Trophoblast cell (in vitro differentiated cells and primary cell): Measurements from ENCODE around the gene SPRED2. TPM values are rescaled to one million over a fixed set of nuclear protein-coding genes. Genes with fewer than 3 reads are reported as not detected.

Experiments used
- DNase-seq, 2 donors: peaks; one replicate each; pipeline ENCODE4 v3.0.0-alpha.2; 2016
- H2AFZ ChIP-seq: 2 replicates; pipeline ENCODE4 v1.6.1; 2013; ENCODE audit warnings: low read length, moderate library complexity, mild to moderate bottlenecking; ENCODE audit not compliant: insufficient read depth, poor library complexity
- H2AK5ac ChIP-seq: 2 replicates; pipeline ENCODE4 v1.6.1; 2013; ENCODE audit warnings: mild to moderate bottlenecking, low read length
- H2BK120ac ChIP-seq: 2 replicates; pipeline ENCODE4 v1.6.1; 2013; ENCODE audit warnings: low read length, mild to moderate bottlenecking, moderate library complexity; ENCODE audit not compliant: insufficient read depth, poor library complexity
- H2BK12ac ChIP-seq: 2 replicates; pipeline ENCODE4 v1.6.1; 2013; ENCODE audit warnings: mild to moderate bottlenecking, low read length, moderate library complexity
- H2BK5ac ChIP-seq: 2 replicates; pipeline ENCODE4 v1.6.1; 2013; ENCODE audit warnings: low read length, low read depth, moderate library complexity, mild to moderate bottlenecking; ENCODE audit not compliant: poor library complexity
- H3K14ac ChIP-seq: 2 replicates; pipeline ENCODE4 v1.6.1; 2013; ENCODE audit warnings: mild to moderate bottlenecking, low read length
- H3K18ac ChIP-seq: 2 replicates; pipeline ENCODE4 v1.6.1; 2013; ENCODE audit warnings: mild to moderate bottlenecking, low read length
- H3K23ac ChIP-seq: 2 replicates; pipeline ENCODE4 v1.6.1; 2013; ENCODE audit warnings: low read length
- H3K27ac ChIP-seq: 2 replicates; pipeline ENCODE4 v1.5.1; 2013; ENCODE audit warnings: low read depth, mild to moderate bottlenecking, inconsistent platforms, low read length, moderate library complexity
- H3K27me3 ChIP-seq: 2 replicates; pipeline ENCODE4 v1.6.1; 2013; ENCODE audit warnings: inconsistent platforms, mild to moderate bottlenecking, low read length, moderate library complexity; ENCODE audit not compliant: insufficient read depth
- H3K36me3 ChIP-seq, 2 experiments: 1 replicate in 1 of 2; 2 replicates in 1 of 2; pipeline ENCODE4 v1.6.1; 2013; ENCODE audit warnings: low read length in 2 of 2, mild to moderate bottlenecking in 2 of 2, moderate library complexity in 1 of 2; ENCODE audit not compliant: insufficient read depth in 2 of 2, control insufficient read depth in 1 of 2
- H3K4ac ChIP-seq: 2 replicates; pipeline ENCODE4 v1.6.1; 2013; ENCODE audit warnings: low read depth, mild to moderate bottlenecking, low read length, moderate library complexity
- H3K4me1 ChIP-seq, 2 experiments: 1 replicate in 1 of 2; 2 replicates in 1 of 2; pipeline ENCODE4 v1.6.1; 2013; ENCODE audit warnings: low read length in 2 of 2, mild to moderate bottlenecking in 2 of 2, moderate library complexity in 1 of 2; ENCODE audit not compliant: insufficient read depth in 2 of 2, control insufficient read depth in 1 of 2
- H3K4me2 ChIP-seq: 2 replicates; pipeline ENCODE4 v1.6.1; 2013; ENCODE audit warnings: inconsistent platforms, mild to moderate bottlenecking, low read length, moderate library complexity
- H3K4me3 ChIP-seq: 2 replicates; pipeline ENCODE4 v1.5.1; 2013; ENCODE audit warnings: mild to moderate bottlenecking, low read depth, low read length, inconsistent platforms
- H3K79me1 ChIP-seq: one replicate; pipeline ENCODE4 v1.6.1; 2013; ENCODE audit warnings: low read length
- H3K79me2 ChIP-seq: 2 replicates; pipeline ENCODE4 v1.6.1; 2013; ENCODE audit warnings: low read length, mild to moderate bottlenecking; ENCODE audit not compliant: control insufficient read depth, insufficient read depth, poor library complexity
- H3K9ac ChIP-seq: 2 replicates; pipeline ENCODE4 v1.6.1; 2013; ENCODE audit warnings: mild to moderate bottlenecking, low read length
- H3K9me3 ChIP-seq: 2 replicates; pipeline ENCODE4 v1.6.1; 2013; ENCODE audit warnings: low read depth, mild to moderate bottlenecking, control low read depth, inconsistent platforms, low read length; ENCODE audit not compliant: insufficient read depth
- H4K12ac ChIP-seq: 2 replicates; pipeline ENCODE4 v1.6.1; 2013; ENCODE audit warnings: low read depth, mild to moderate bottlenecking, low read length, moderate library complexity
- H4K8ac ChIP-seq: 2 replicates; pipeline ENCODE4 v1.6.1; 2013; ENCODE audit warnings: low read depth, mild to moderate bottlenecking, low read length, moderate library complexity
- H4K91ac ChIP-seq: one replicate; pipeline ENCODE4 v1.6.1; 2013; ENCODE audit warnings: low read depth, mild to moderate bottlenecking, low read length, moderate library complexity
- WGBS: extraction: QIAGEN DNeasy Blood & Tissue Kit; methylation state at CpG from one replicate; pipeline ENCODE4 v1.1.7; 2013; ENCODE audit warnings: missing lambda C conversion rate; ENCODE audit not compliant: insufficient read length, insufficient coverage; ENCODE audit errors: extremely low coverage; 5-methylcytosine and 5-hydroxymethylcytosine counted together
- polyA plus RNA-seq: library from polyadenylated mRNA; stranded (reverse); fragments of 200-250 nt; gene quantifications from 2 replicates; pipeline ENCODE4 v1.2.3, GENCODE V29; 2013

Gene SPRED2, protein sequence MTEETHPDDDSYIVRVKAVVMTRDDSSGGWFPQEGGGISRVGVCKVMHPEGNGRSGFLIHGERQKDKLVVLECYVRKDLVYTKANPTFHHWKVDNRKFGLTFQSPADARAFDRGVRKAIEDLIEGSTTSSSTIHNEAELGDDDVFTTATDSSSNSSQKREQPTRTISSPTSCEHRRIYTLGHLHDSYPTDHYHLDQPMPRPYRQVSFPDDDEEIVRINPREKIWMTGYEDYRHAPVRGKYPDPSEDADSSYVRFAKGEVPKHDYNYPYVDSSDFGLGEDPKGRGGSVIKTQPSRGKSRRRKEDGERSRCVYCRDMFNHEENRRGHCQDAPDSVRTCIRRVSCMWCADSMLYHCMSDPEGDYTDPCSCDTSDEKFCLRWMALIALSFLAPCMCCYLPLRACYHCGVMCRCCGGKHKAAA
- 12.0 and 12.8 TPM in 2 replicates for polyA plus RNA-seq

GRCh38 chr2:65432227-65433190 lies at the start of gene SPRED2:
TSS of gene SPRED2 (minus strand) at chr2:65432599. CDS start at chr2:65431987, 612 bp downstream.
- no peak within 1 kb of the TSS for H2BK5ac ChIP-seq
- H3K36me3 ChIP-seq = no peaks in the 10 kb centered on the region
- H3K23ac ChIP-seq = no peak within 1 kb of the TSS
- H4K91ac ChIP-seq = peak within 1 kb of the TSS; percentile 53
- peak within 1 kb of the TSS; percentile 88 for H3K4me3 ChIP-seq
- H4K12ac ChIP-seq = peak within 1 kb of the TSS; percentile 6
- peak within 1 kb of the TSS; percentile 14 for H3K4ac ChIP-seq
- H2AFZ ChIP-seq = peak within 1 kb of the TSS; percentile 43
- H2AK5ac ChIP-seq = no peak within 1 kb of the TSS
- peak; percentile 93 to 95 for DNase-seq
- H3K4me1 ChIP-seq = peaks cover 8 to 10% of the 10 kb centered on the region in 2 experiments
- peaks cover 2% of the 10 kb centered on the region for H3K79me2 ChIP-seq
- no CpG with 5 or more reads among the region's 68 CpGs for WGBS
- peak within 1 kb of the TSS; percentile 96 for H3K4me2 ChIP-seq
- H3K27me3 ChIP-seq = peaks cover 2% of the 10 kb centered on the region
- no peaks in the 10 kb centered on the region for H3K9me3 ChIP-seq
- peak within 1 kb of the TSS; percentile 22 for H3K14ac ChIP-seq
- H3K27ac ChIP-seq = no peak within 1 kb of the TSS
- peak within 1 kb of the TSS; percentile 48 for H3K9ac ChIP-seq
- H2BK120ac ChIP-seq = peak within 1 kb of the TSS; percentile 4
- H2BK12ac ChIP-seq = no peak within 1 kb of the TSS
- peak within 1 kb of the TSS; percentile 56 for H3K18ac ChIP-seq
- H4K8ac ChIP-seq = peak within 1 kb of the TSS; percentile 39
- H3K79me1 ChIP-seq = peaks cover 10% of the 10 kb centered on the region

- H4K12ac ChIP-seq = no peak overlapping the region
- H2AK5ac ChIP-seq = no peak overlapping the region
- H3K27ac ChIP-seq = no peak overlapping the region
- no peak overlapping the region for H4K8ac ChIP-seq
- H3K9ac ChIP-seq = no peak overlapping the region
- H2BK120ac ChIP-seq = no peak overlapping the region
- H3K18ac ChIP-seq = no peak overlapping the region
- WGBS = no CpG with 5 or more reads among the region's 2 CpGs
- H3K79me2 ChIP-seq = no peaks in the 10 kb centered on the region
- no peak overlapping the region for H3K23ac ChIP-seq
- H3K36me3 ChIP-seq = no peaks in the 10 kb centered on the region
- H4K91ac ChIP-seq = no peak overlapping the region
- H3K79me1 ChIP-seq = no peaks in the 10 kb centered on the region
- no peak overlapping the region for H3K4ac ChIP-seq
- H2BK12ac ChIP-seq = no peak overlapping the region
- H2BK5ac ChIP-seq = no peak overlapping the region
- H3K4me3 ChIP-seq = no peak overlapping the region
- H3K4me2 ChIP-seq = no peak overlapping the region
- no peaks in the 10 kb centered on the region for H3K27me3 ChIP-seq
- no peak overlapping the region for H3K14ac ChIP-seq
- DNase-seq = no peak
- no peak overlapping the region for H2AFZ ChIP-seq
- peaks cover 4 to 6% of the 10 kb centered on the region in 2 experiments for H3K4me1 ChIP-seq
- no peaks in the 10 kb centered on the region for H3K9me3 ChIP-seq
These were observed 49.6 kb upstream of the SPRED2 start for GRCh38 chr2:65481961-65482360.

DNA sequence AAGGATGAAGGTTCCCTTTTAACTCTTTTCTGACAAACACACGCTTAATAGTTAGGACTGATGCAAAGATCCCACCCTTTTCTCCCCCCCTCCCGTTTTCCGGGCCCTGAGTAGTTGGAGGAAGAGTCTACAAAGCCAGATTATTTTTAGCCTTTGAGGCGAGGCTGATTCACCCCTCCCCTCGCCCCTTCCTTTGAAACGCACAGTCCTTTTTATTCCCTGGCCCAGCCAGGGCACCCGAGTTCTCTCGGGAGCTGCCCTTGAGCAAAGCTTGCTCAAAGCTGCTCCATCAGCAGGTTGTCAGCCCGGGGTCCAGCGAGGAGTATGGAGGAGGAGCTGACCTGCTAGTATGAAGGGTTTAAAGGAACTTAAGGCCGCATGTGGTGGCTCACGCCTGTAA lies 47.1 kb upstream of the SPRED2 start:
- no peak overlapping the region for H3K23ac ChIP-seq
- H3K79me1 ChIP-seq = no peaks in the 10 kb centered on the region
- H3K9ac ChIP-seq = no peak overlapping the region
- no peaks in the 10 kb centered on the region for H3K27me3 ChIP-seq
- H3K79me2 ChIP-seq = no peaks in the 10 kb centered on the region
- WGBS = no CpG with 5 or more reads among the region's 12 CpGs
- no peak overlapping the region for H4K8ac ChIP-seq
- no peak overlapping the region for H2AFZ ChIP-seq
- H3K9me3 ChIP-seq = peaks cover 2% of the 10 kb centered on the region
- no peak overlapping the region for H2AK5ac ChIP-seq
- H3K4ac ChIP-seq = no peak overlapping the region
- H2BK12ac ChIP-seq = no peak overlapping the region
- no peak overlapping the region for H3K18ac ChIP-seq
- no peak overlapping the region for H3K4me2 ChIP-seq
- H4K91ac ChIP-seq = no peak overlapping the region
- no peak overlapping the region for H4K12ac ChIP-seq
- H2BK5ac ChIP-seq = no peak overlapping the region
- no peak for DNase-seq
- peaks cover 4 to 6% of the 10 kb centered on the region in 2 experiments for H3K4me1 ChIP-seq
- no peaks in the 10 kb centered on the region for H3K36me3 ChIP-seq
- H3K27ac ChIP-seq = no peak overlapping the region
- H2BK120ac ChIP-seq = no peak overlapping the region
- H3K14ac ChIP-seq = no peak overlapping the region
- no peak overlapping the region for H3K4me3 ChIP-seq

DNA sequence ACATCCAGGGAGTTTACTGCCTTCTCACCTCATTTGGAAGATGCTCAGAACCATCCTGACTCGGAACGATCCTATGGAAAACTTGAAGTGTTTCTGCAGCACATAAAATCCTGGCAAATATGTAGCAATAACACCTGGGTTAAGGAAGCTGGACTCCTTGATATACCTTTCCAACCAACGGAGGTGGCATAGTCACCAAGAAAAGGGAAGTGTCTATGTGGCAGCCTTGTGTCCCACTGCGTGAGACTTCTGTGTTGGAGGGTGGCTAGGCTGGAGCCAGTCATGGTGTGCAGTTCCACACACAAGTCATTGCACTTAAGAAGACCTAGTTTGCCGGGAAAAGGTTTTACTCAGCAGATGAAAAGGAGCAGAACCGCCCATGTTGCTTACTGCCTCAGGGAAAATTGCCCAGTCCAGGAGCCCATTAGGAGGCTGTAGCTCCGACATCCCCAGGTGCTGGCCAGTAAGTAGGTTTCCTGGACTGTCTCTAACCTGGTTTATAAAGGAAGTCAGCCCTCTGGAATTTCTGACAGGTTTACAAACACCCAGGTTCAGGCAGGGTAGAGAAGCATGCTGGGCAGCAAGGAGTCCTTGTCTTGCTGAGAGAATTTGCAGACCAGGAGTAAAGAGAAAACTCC lies 46.2 kb upstream of the SPRED2 start:
- Histone ChIP-seq H3K9me3 (peaks cover 2% of the 10 kb centered on the region), H3K9ac (no peak overlapping the region), H3K36me3 (no peaks in the 10 kb centered on the region), H2AK5ac (no peak overlapping the region), H3K27ac (no peak overlapping the region), H3K14ac (no peak overlapping the region), H3K27me3 (no peaks in the 10 kb centered on the region), H3K4me3 (no peak overlapping the region), H3K4me1 (peaks cover 4 to 6% of the 10 kb centered on the region in 2 experiments), H2BK5ac (no peak overlapping the region), H3K79me2 (no peaks in the 10 kb centered on the region), H4K91ac (no peak overlapping the region), H4K8ac (no peak overlapping the region), H2BK12ac (no peak overlapping the region), H3K18ac (no peak overlapping the region), H2BK120ac (no peak overlapping the region), H3K79me1 (no peaks in the 10 kb centered on the region), H3K23ac (no peak overlapping the region), H4K12ac (no peak overlapping the region), H2AFZ (no peak overlapping the region), H3K4me2 (no peak overlapping the region), H3K4ac (no peak overlapping the region)
- no CpG with 5 or more reads among the region's 7 CpGs for WGBS
- no peak for DNase-seq
